Glutamatergic neuron (in vitro differentiated cells): ENCODE results near the gene OR2B2. TPM values are rescaled to one million over a fixed set of nuclear protein-coding genes. Genes with fewer than 3 reads are reported as not detected.
"Not testable (repeated sequence)": the region's sequence is repeated elsewhere in the genome, so short reads cannot be mapped to it uniquely, and the experiment has no call there.

Experiments
- DNase-seq: peaks from one replicate; pipeline ENCODE4 v3.0.0; 2022
- H3K27ac Mint-ChIP-seq: one replicate; pipeline ENCODE4 v1.8.0; 2020; ENCODE audit warnings: mild to moderate bottlenecking, mixed read lengths, inconsistent platforms; ENCODE audit not compliant: unreplicated experiment
- H3K27me3 Mint-ChIP-seq: one replicate; pipeline ENCODE4 v1.8.0; 2020; ENCODE audit warnings: mild to moderate bottlenecking, moderate library complexity, mixed read lengths, inconsistent platforms; ENCODE audit not compliant: unreplicated experiment
- H3K36me3 Mint-ChIP-seq: one replicate; pipeline ENCODE4 v1.8.0; 2020; ENCODE audit warnings: mild to moderate bottlenecking, mixed read lengths, inconsistent platforms; ENCODE audit not compliant: unreplicated experiment
- H3K4me1 Mint-ChIP-seq: one replicate; pipeline ENCODE4 v1.8.0; 2020; ENCODE audit warnings: mild to moderate bottlenecking, low read depth, mixed read lengths, inconsistent platforms; ENCODE audit not compliant: unreplicated experiment
- H3K4me3 Mint-ChIP-seq: one replicate; pipeline ENCODE4 v1.8.0; 2020; ENCODE audit warnings: mild to moderate bottlenecking, mixed read lengths, inconsistent platforms; ENCODE audit not compliant: unreplicated experiment
- H3K9me3 Mint-ChIP-seq: one replicate; pipeline ENCODE4 v1.8.0; 2020; ENCODE audit warnings: mild to moderate bottlenecking, moderate library complexity, mixed read lengths, inconsistent platforms; ENCODE audit not compliant: unreplicated experiment
- long read RNA-seq: library from polyadenylated mRNA; unstranded; transcript quantifications from one replicate; pipeline ENCODE4 v2.0.0, GENCODE V29; 2020; ENCODE audit not compliant: unreplicated experiment
- total RNA-seq: library from RNA; stranded (reverse); fragmentation: NEBNext Ultra II Directional; extraction: Animal tissue kit (Norgen Biotek cat#: 25700); gene quantifications from one replicate; pipeline ENCODE4 v1.2.1, GENCODE V29; 2021; ENCODE audit not compliant: unreplicated experiment
- TF ChIP-seq, protein P1 (sequence below): fragments of 200-600 bp; sonication (generic); IDR thresholded peaks from one replicate; pipeline ENCODE4 v1.5.0; 2021; ENCODE audit not compliant: partially characterized antibody, unreplicated experiment

The OR2B2 gene
- total RNA-seq, result not detected
- long read RNA-seq, result 0 reads

DNA sequence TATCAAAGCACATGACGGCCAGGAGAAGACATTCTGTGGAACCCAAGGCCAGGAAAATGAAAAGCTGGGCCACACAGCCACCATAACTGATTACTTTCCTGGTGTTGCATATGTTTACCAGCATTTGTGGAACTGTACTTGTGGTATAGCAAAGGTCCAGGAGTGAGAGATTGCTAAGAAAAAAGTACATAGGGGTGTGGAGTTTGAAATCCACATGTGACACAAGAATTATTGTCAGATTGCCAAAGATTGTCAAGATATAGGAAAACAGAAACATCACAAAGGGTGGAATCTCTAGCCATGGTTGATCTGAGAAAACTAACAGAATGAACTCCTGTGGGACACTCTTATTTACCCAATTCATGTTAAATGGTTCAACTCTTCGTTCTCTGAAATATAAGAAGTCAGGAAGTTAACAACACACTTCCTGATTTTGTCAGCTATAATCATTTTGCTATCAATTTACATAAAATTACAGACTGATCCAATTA, at the start of gene OR2B2:
OR2B2 (minus strand) TSS at position 441 of the 491 bp plus-strand sequence; CDS start at position 364, 77 bp downstream.
- Mint-ChIP-seq H3K27me3 (no peaks in the 10 kb centered on the region), H3K36me3 (no peaks in the 10 kb centered on the region)
- TF ChIP-seq, protein P1, sequence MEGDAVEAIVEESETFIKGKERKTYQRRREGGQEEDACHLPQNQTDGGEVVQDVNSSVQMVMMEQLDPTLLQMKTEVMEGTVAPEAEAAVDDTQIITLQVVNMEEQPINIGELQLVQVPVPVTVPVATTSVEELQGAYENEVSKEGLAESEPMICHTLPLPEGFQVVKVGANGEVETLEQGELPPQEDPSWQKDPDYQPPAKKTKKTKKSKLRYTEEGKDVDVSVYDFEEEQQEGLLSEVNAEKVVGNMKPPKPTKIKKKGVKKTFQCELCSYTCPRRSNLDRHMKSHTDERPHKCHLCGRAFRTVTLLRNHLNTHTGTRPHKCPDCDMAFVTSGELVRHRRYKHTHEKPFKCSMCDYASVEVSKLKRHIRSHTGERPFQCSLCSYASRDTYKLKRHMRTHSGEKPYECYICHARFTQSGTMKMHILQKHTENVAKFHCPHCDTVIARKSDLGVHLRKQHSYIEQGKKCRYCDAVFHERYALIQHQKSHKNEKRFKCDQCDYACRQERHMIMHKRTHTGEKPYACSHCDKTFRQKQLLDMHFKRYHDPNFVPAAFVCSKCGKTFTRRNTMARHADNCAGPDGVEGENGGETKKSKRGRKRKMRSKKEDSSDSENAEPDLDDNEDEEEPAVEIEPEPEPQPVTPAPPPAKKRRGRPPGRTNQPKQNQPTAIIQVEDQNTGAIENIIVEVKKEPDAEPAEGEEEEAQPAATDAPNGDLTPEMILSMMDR, result no peak

DNA sequence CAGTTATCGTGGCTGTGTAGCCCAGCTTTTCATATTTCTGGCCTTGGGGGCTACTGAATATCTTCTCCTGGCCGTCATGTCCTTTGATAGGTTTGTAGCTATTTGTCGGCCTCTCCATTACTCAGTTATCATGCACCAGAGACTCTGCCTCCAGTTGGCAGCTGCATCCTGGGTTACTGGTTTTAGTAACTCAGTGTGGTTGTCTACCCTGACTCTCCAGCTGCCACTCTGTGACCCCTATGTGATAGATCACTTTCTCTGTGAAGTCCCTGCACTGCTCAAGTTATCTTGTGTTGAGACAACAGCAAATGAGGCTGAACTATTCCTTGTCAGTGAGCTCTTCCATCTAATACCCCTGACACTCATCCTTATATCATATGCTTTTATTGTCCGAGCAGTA, 45.3 kb upstream of the OR2B2 start:
- no peak overlapping the region for H3K27ac Mint-ChIP-seq
- no peak overlapping the region for H3K4me3 Mint-ChIP-seq
- no peaks in the 10 kb centered on the region for H3K9me3 Mint-ChIP-seq
- TF ChIP-seq, protein P1, result no peak
- no peaks in the 10 kb centered on the region for H3K4me1 Mint-ChIP-seq
- no peaks in the 10 kb centered on the region for H3K36me3 Mint-ChIP-seq
- H3K27me3 Mint-ChIP-seq, result no peaks in the 10 kb centered on the region
- DNase-seq, result no peak

More for the DNA sequence above, at the start of gene OR2B2:
- H3K4me3 Mint-ChIP-seq, result no peak within 1 kb of the TSS
- no peaks in the 10 kb centered on the region for H3K4me1 Mint-ChIP-seq
- no peak for DNase-seq
- H3K9me3 Mint-ChIP-seq, result no peaks in the 10 kb centered on the region
- no peak within 1 kb of the TSS for H3K27ac Mint-ChIP-seq

DNA sequence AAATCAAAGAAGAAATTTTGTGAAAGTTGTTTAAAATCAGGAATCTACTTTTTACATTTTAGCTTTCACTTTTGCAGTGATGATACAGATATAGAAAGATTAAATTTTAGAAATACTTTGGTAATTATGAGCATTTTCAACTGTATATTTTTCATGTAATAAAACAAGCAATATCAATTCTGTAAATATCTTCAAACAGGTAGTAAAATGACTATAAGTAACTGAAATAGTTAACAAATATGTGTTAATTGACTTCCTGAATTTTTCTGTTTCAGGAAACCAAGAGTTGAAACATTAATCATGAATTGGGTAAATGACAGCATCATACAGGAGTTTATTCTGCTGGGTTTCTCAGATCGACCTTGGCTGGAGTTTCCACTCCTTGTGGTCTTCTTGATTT, 44.7 kb upstream of the OR2B2 start, which contains the start of gene OR2B6:
OR2B6 (plus strand) TSS at position 301 of the 400 bp plus-strand sequence; CDS start at position 301, 0 bp downstream.
- H3K27ac Mint-ChIP-seq, result no peak within 1 kb of the TSS
- DNase-seq, result no peak
- H3K4me1 Mint-ChIP-seq, result no peaks in the 10 kb centered on the region
- H3K36me3 Mint-ChIP-seq, result no peaks in the 10 kb centered on the region
- no peak within 1 kb of the TSS for H3K4me3 Mint-ChIP-seq
- no peaks in the 10 kb centered on the region for H3K27me3 Mint-ChIP-seq
- TF ChIP-seq, protein P1, result no peak
- no peaks in the 10 kb centered on the region for H3K9me3 Mint-ChIP-seq

DNA sequence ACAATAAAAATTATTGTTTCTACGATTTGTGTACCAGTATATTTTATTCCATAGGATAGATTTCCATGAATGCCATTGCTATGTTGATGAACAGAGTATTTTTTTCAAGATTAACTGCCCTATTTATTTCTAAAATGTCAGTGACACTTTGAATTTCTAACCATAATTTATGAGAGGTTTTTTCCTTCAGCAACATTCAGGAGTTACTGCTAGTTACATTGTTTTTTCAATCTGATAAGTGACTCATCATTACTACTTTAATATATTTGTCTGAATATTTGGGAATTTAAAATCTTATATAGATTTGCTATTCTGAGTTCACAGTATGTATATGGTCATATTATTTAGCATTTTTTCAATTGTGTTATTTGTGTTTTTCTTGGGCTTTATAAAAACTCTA, 38.8 kb upstream of the OR2B2 start:
- Mint-ChIP-seq H3K4me3 (no peak overlapping the region), H3K4me1 (no peaks in the 10 kb centered on the region), H3K36me3 (no peaks in the 10 kb centered on the region), H3K27ac (no peak overlapping the region), H3K27me3 (no peaks in the 10 kb centered on the region), H3K9me3 (peaks cover 1% of the 10 kb centered on the region)
- DNase-seq, result no peak
- TF ChIP-seq, protein P1, result no peak

DNA sequence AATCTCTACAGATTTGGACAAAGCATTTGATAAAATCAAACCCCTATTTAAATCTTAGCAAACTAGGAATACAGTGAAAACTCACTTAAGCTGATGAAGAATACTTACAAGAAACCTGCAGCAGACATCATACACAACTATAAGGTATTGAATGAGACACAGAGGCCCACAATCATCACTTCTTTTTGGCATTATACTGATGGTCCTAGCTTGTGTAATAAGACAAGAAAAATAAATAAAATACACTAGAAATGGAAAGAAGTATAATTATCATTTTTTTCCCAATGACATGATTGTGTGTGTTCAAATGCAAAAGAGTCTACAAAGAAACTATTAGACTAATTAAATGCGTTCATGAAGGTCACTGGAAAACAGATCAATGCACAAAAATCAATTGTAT, 36.0 kb upstream of the OR2B2 start:
- Mint-ChIP-seq H3K27me3 (no peaks in the 10 kb centered on the region), H3K36me3 (no peaks in the 10 kb centered on the region), H3K27ac (no peak overlapping the region), H3K4me1 (no peaks in the 10 kb centered on the region), H3K9me3 (peaks cover 1% of the 10 kb centered on the region), H3K4me3 (no peak overlapping the region)
- TF ChIP-seq, protein P1, result no peak
- no peak for DNase-seq

DNA sequence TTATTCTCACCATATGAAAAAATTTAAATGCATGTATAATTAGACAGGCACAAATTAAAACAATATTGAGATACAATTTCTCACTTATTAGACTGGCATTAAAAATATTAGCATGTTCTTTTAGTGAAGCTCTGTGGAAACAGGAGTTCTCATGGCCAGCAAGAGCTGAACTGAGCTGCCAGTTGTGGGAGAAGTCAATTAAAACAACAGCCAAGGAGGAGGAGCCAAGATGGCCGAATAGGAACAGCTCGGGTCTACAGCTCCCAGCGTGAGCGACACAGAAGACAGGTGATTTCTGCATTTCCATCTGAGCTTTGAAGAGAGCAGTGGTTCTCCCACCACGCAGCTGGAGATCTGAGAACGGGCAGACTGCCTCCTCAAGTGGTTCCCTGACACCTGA, 30.9 kb upstream of the OR2B2 start:
- H3K4me3 Mint-ChIP-seq, H3K36me3 Mint-ChIP-seq, H3K4me1 Mint-ChIP-seq: not testable (repeated sequence)

More for the DNA sequence above, 30.9 kb upstream of the OR2B2 start:
- not testable (repeated sequence) for H3K27me3 Mint-ChIP-seq, H3K9me3 Mint-ChIP-seq, H3K27ac Mint-ChIP-seq, DNase-seq
